KMS-11 (cell line): ENCODE results near the gene SLC9A5.

Source experiments
- H2AFZ ChIP-seq: fragments of 200-600 bp; sonication (generic); 2 replicates; pipeline ENCODE4 v1.6.1; 2016; ENCODE audit warnings: antibody characterized with exemption, mixed run types, low read depth
- H3K27ac ChIP-seq: fragments of 200-600 bp; sonication (generic); 2 replicates; pipeline ENCODE4 v1.6.1; 2016; ENCODE audit warnings: mild to moderate bottlenecking, mixed run types
- H3K27me3 ChIP-seq: fragments of 200-600 bp; sonication (generic); 2 replicates; pipeline ENCODE4 v1.6.1; 2017; ENCODE audit warnings: mild to moderate bottlenecking, low read depth, mixed run types, moderate library complexity; ENCODE audit not compliant: insufficient read depth
- H3K36me3 ChIP-seq: fragments of 200-600 bp; sonication (generic); 2 replicates; pipeline ENCODE4 v1.6.1; 2017; ENCODE audit warnings: mild to moderate bottlenecking, mixed run types; ENCODE audit not compliant: insufficient read depth
- H3K4me1 ChIP-seq: fragments of 200-600 bp; sonication (generic); 2 replicates; pipeline ENCODE4 v1.6.1; 2016; ENCODE audit warnings: mild to moderate bottlenecking, low read depth, mixed run types; ENCODE audit not compliant: poor library complexity, severe bottlenecking
- H3K4me2 ChIP-seq: fragments of 200-600 bp; sonication (generic); 2 replicates; pipeline ENCODE4 v1.7.0; 2016; ENCODE audit warnings: mild to moderate bottlenecking, mixed run types
- H3K4me3 ChIP-seq: fragments of 200-600 bp; sonication (generic); IDR thresholded peaks from 2 replicates; pipeline ENCODE4 v1.6.1; 2017; ENCODE audit warnings: low read depth, low read length, mixed read lengths; ENCODE audit not compliant: insufficient read depth
- H3K79me2 ChIP-seq: fragments of 200-600 bp; sonication (generic); 2 replicates; pipeline ENCODE4 v1.6.1; 2016; ENCODE audit warnings: low read depth, mixed run types; ENCODE audit not compliant: insufficient read depth
- H3K9ac ChIP-seq: fragments of 200-600 bp; sonication (generic); 2 replicates; pipeline ENCODE4 v1.6.1; 2016; ENCODE audit warnings: mild to moderate bottlenecking, mixed run types
- H4K20me1 ChIP-seq: fragments of 200-600 bp; sonication (generic); 2 replicates; pipeline ENCODE4 v1.6.1; 2016; ENCODE audit warnings: mild to moderate bottlenecking, mixed run types; ENCODE audit not compliant: insufficient read depth
- TF ChIP-seq, protein P1 (sequence below): fragments of 200-600 bp; sonication (generic); conservative IDR thresholded peaks from 2 replicates; pipeline ENCODE4 v1.6.1; 2017; ENCODE audit warnings: low read depth, mild to moderate bottlenecking, antibody characterized with exemption, low read length, moderate library complexity, mixed read lengths

The SLC9A5 gene

DNA sequence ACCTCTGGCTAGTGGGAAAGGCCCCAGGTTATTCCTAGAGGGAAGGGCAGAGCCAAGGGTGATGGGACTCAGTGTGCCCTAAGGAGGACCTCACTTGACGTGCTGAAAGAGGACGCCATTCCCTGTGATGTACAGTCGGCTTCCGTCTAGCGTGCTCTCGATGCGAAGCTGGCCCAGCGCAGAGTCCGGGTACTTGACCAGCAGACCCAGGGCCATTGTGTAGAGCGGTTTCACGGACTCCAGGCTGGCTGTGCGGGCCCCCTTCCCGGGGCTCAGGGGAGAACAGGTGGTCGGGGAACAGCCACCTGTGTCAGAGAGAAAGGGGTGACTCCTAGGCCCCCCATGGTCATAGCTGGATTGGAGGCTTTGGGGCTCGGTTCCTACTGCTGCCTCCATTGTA lies 50.5 kb downstream of the SLC9A5 start:
- H4K20me1 ChIP-seq = no peaks in the 10 kb centered on the region
- no peak overlapping the region for H3K27ac ChIP-seq
- TF ChIP-seq, protein P1, sequence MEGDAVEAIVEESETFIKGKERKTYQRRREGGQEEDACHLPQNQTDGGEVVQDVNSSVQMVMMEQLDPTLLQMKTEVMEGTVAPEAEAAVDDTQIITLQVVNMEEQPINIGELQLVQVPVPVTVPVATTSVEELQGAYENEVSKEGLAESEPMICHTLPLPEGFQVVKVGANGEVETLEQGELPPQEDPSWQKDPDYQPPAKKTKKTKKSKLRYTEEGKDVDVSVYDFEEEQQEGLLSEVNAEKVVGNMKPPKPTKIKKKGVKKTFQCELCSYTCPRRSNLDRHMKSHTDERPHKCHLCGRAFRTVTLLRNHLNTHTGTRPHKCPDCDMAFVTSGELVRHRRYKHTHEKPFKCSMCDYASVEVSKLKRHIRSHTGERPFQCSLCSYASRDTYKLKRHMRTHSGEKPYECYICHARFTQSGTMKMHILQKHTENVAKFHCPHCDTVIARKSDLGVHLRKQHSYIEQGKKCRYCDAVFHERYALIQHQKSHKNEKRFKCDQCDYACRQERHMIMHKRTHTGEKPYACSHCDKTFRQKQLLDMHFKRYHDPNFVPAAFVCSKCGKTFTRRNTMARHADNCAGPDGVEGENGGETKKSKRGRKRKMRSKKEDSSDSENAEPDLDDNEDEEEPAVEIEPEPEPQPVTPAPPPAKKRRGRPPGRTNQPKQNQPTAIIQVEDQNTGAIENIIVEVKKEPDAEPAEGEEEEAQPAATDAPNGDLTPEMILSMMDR = no peak
- no peak overlapping the region for H3K9ac ChIP-seq
- no peaks in the 10 kb centered on the region for H3K4me1 ChIP-seq
- H3K79me2 ChIP-seq = no peaks in the 10 kb centered on the region
- no peaks in the 10 kb centered on the region; the same call in 1 of the 2 replicates for H3K27me3 ChIP-seq
- no peak overlapping the region for H3K4me2 ChIP-seq
- H2AFZ ChIP-seq = no peak overlapping the region
- no peaks in the 10 kb centered on the region for H3K36me3 ChIP-seq
- H3K4me3 ChIP-seq = no peak overlapping the region

DNA sequence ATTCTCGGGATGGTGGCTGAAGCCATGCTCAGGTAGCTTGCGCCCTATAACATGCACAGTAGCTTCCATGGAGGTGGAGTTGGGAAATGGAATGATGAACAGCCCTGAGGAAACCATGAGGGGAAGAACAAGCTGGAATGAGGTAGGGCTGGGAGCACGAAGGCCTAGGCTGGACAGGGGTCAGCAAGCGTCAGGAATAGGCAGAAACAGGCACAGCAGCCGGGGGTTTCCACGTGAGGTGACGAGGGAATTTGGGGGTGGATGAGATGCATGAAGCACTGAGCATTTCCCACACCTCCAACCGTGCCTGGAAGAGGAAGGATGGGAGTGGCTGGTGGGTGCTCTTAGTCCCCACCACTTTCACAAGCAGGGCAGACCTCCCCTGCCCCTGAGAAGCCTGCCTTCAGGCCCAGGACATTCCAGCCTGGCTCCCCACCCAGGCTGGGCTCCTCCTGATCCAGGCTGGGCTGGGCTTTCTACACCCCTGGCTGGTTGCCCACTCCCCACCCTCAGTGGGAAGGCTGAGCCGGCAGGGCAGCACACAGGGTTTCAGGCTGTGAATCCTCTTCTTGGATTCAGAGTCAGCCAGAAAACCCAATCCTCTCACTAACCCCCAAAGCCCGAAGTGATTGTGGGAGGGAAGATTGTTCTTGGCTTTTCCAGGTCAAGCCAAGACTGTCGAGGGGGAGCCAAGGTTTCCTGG lies 52.5 kb downstream of the SLC9A5 start:
- Histone ChIP-seq H2AFZ (no peak overlapping the region), H3K36me3 (no peaks in the 10 kb centered on the region), H4K20me1 (no peaks in the 10 kb centered on the region), H3K27me3 (no peaks in the 10 kb centered on the region), H3K4me3 (no peak overlapping the region), H3K9ac (no peak overlapping the region), H3K27ac (no peak overlapping the region), H3K4me2 (no peak overlapping the region), H3K79me2 (no peaks in the 10 kb centered on the region), H3K4me1 (no peaks in the 10 kb centered on the region)
- TF ChIP-seq, protein P1 = no peak

DNA sequence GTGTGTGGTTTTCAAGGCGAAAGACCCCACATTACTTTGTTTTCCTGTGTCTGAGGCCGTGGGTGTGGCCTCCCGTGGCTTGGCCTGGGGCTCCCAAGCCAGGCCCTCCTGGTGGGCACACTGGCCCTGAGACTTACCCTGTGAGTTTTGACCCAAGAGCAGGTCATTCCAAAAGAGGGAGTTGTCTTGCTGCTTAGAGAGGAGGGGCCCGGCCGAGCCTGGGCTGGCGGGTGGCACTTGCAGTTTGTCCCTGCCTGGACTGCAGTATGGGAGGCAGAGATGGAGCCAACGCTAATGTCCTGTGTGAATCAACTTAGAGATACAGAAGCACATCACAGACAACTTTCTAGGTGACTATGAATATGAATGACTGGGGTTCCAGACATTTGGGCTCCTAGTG lies 53.3 kb downstream of the SLC9A5 start:
- Histone ChIP-seq H3K9ac (no peak overlapping the region), H3K4me3 (no peak overlapping the region), H2AFZ (no peak overlapping the region), H3K4me1 (no peaks in the 10 kb centered on the region), H3K79me2 (no peaks in the 10 kb centered on the region), H3K27me3 (no peaks in the 10 kb centered on the region), H4K20me1 (no peaks in the 10 kb centered on the region), H3K36me3 (no peaks in the 10 kb centered on the region), H3K4me2 (no peak overlapping the region), H3K27ac (no peak overlapping the region)
- TF ChIP-seq, protein P1 = no peak

DNA sequence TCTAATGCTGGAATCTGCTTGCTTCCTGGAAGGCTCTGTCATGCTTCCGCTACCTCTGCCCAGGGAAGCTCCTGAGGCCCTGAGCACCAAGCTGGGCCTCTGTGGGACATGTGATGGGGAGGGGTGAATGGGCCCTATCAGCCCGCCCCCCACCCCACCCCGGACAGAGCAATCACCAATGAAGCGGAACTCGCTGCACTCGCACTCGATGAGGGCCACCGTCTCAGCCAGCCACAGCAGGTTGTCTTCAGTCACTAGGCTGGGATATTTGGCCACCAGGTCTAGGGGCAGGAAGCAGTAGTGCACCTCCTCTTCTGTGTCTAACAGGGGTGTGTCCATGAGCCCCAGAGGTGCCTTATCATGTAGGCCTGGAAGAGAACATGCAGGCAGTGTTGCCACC lies 54.2 kb downstream of the SLC9A5 start:
- Histone ChIP-seq H3K27ac (no peak overlapping the region), H3K9ac (no peak overlapping the region), H3K4me3 (no peak overlapping the region), H3K79me2 (no peaks in the 10 kb centered on the region), H3K36me3 (no peaks in the 10 kb centered on the region), H4K20me1 (no peaks in the 10 kb centered on the region), H3K4me1 (no peaks in the 10 kb centered on the region), H2AFZ (no peak overlapping the region), H3K4me2 (no peak overlapping the region), H3K27me3 (no peaks in the 10 kb centered on the region)
- TF ChIP-seq, protein P1 = no peak
